Raji (cell line): ENCODE data around the gene GABBR2.

Experiments used
- POLR2A ChIP-seq: IDR thresholded peaks from 2 replicates; pipeline ENCODE4 v1.6.1; 2011; ENCODE audit warnings: low read depth, low read length, control low read depth; ENCODE audit not compliant: insufficient read depth

GABBR2 gene

GRCh38 chr9:98495530-98495929 is 213.2 kb downstream of the GABBR2 start:
- TF ChIP-seq POLR2A: no peak

GRCh38 chr9:98494852-98495251 is 213.9 kb downstream of the GABBR2 start:
- TF ChIP-seq POLR2A: no peak

GRCh38 chr9:98491828-98492227 is 216.9 kb downstream of the GABBR2 start:
- no peak for TF ChIP-seq POLR2A

- TF ChIP-seq POLR2A: no peak
Measured at GRCh38 chr9:98491231-98491651, 217.5 kb downstream of the GABBR2 start.

GRCh38 chr9:98488571-98489312 is 220.0 kb downstream of the GABBR2 start:
- no peak for TF ChIP-seq POLR2A

GRCh38 chr9:98485706-98486105 is 223.0 kb downstream of the GABBR2 start:
- no peak for TF ChIP-seq POLR2A

GRCh38 chr9:98484162-98484561 is 224.6 kb downstream of the GABBR2 start:
- no peak for TF ChIP-seq POLR2A

GRCh38 chr9:98482226-98482625 is 226.5 kb downstream of the GABBR2 start:
- TF ChIP-seq POLR2A: no peak

GRCh38 chr9:98481676-98482075 is 227.1 kb downstream of the GABBR2 start:
- TF ChIP-seq POLR2A: no peak

GRCh38 chr9:98479967-98480847 is 228.5 kb downstream of the GABBR2 start:
- TF ChIP-seq POLR2A: no peak

GRCh38 chr9:98479449-98479848 is 229.3 kb downstream of the GABBR2 start:
- no peak for TF ChIP-seq POLR2A

GRCh38 chr9:98477884-98478283 is 230.9 kb downstream of the GABBR2 start:
- no peak for TF ChIP-seq POLR2A

- TF ChIP-seq POLR2A: no peak
Measured at GRCh38 chr9:98472216-98472615, 236.5 kb downstream of the GABBR2 start.

- TF ChIP-seq POLR2A: no peak
Measured at GRCh38 chr9:98471185-98471584, 237.6 kb downstream of the GABBR2 start.

- TF ChIP-seq POLR2A: no peak
Measured at GRCh38 chr9:98468567-98469239, 240.0 kb downstream of the GABBR2 start.
